Trophoblast cell (in vitro differentiated cells and primary cell): ENCODE measurements around the gene PIGN.

Experiments
- DNase-seq, 2 donors: peaks; one replicate each; pipeline ENCODE4 v3.0.0-alpha.2; 2016
- H2AFZ ChIP-seq: 2 replicates; pipeline ENCODE4 v1.6.1; 2013; ENCODE audit warnings: low read length, moderate library complexity, mild to moderate bottlenecking; ENCODE audit not compliant: insufficient read depth, poor library complexity
- H2AK5ac ChIP-seq: 2 replicates; pipeline ENCODE4 v1.6.1; 2013; ENCODE audit warnings: mild to moderate bottlenecking, low read length
- H2BK120ac ChIP-seq: 2 replicates; pipeline ENCODE4 v1.6.1; 2013; ENCODE audit warnings: low read length, mild to moderate bottlenecking, moderate library complexity; ENCODE audit not compliant: insufficient read depth, poor library complexity
- H2BK12ac ChIP-seq: 2 replicates; pipeline ENCODE4 v1.6.1; 2013; ENCODE audit warnings: mild to moderate bottlenecking, low read length, moderate library complexity
- H2BK5ac ChIP-seq: 2 replicates; pipeline ENCODE4 v1.6.1; 2013; ENCODE audit warnings: low read length, low read depth, moderate library complexity, mild to moderate bottlenecking; ENCODE audit not compliant: poor library complexity
- H3K14ac ChIP-seq: 2 replicates; pipeline ENCODE4 v1.6.1; 2013; ENCODE audit warnings: mild to moderate bottlenecking, low read length
- H3K18ac ChIP-seq: 2 replicates; pipeline ENCODE4 v1.6.1; 2013; ENCODE audit warnings: mild to moderate bottlenecking, low read length
- H3K23ac ChIP-seq: 2 replicates; pipeline ENCODE4 v1.6.1; 2013; ENCODE audit warnings: low read length
- H3K27ac ChIP-seq: 2 replicates; pipeline ENCODE4 v1.5.1; 2013; ENCODE audit warnings: low read depth, mild to moderate bottlenecking, inconsistent platforms, low read length, moderate library complexity
- H3K27me3 ChIP-seq: 2 replicates; pipeline ENCODE4 v1.6.1; 2013; ENCODE audit warnings: inconsistent platforms, mild to moderate bottlenecking, low read length, moderate library complexity; ENCODE audit not compliant: insufficient read depth
- H3K36me3 ChIP-seq, 2 experiments: 1 replicate in 1 of 2; 2 replicates in 1 of 2; pipeline ENCODE4 v1.6.1; 2013; ENCODE audit warnings: low read length in 2 of 2, mild to moderate bottlenecking in 2 of 2, moderate library complexity in 1 of 2; ENCODE audit not compliant: insufficient read depth in 2 of 2, control insufficient read depth in 1 of 2
- H3K4ac ChIP-seq: 2 replicates; pipeline ENCODE4 v1.6.1; 2013; ENCODE audit warnings: low read depth, mild to moderate bottlenecking, low read length, moderate library complexity
- H3K4me1 ChIP-seq, 2 experiments: 1 replicate in 1 of 2; 2 replicates in 1 of 2; pipeline ENCODE4 v1.6.1; 2013; ENCODE audit warnings: low read length in 2 of 2, mild to moderate bottlenecking in 2 of 2, moderate library complexity in 1 of 2; ENCODE audit not compliant: insufficient read depth in 2 of 2, control insufficient read depth in 1 of 2
- H3K4me2 ChIP-seq: 2 replicates; pipeline ENCODE4 v1.6.1; 2013; ENCODE audit warnings: inconsistent platforms, mild to moderate bottlenecking, low read length, moderate library complexity
- H3K4me3 ChIP-seq: 2 replicates; pipeline ENCODE4 v1.5.1; 2013; ENCODE audit warnings: mild to moderate bottlenecking, low read depth, low read length, inconsistent platforms
- H3K79me1 ChIP-seq: one replicate; pipeline ENCODE4 v1.6.1; 2013; ENCODE audit warnings: low read length
- H3K79me2 ChIP-seq: 2 replicates; pipeline ENCODE4 v1.6.1; 2013; ENCODE audit warnings: low read length, mild to moderate bottlenecking; ENCODE audit not compliant: control insufficient read depth, insufficient read depth, poor library complexity
- H3K9ac ChIP-seq: 2 replicates; pipeline ENCODE4 v1.6.1; 2013; ENCODE audit warnings: mild to moderate bottlenecking, low read length
- H3K9me3 ChIP-seq: 2 replicates; pipeline ENCODE4 v1.6.1; 2013; ENCODE audit warnings: low read depth, mild to moderate bottlenecking, control low read depth, inconsistent platforms, low read length; ENCODE audit not compliant: insufficient read depth
- H4K12ac ChIP-seq: 2 replicates; pipeline ENCODE4 v1.6.1; 2013; ENCODE audit warnings: low read depth, mild to moderate bottlenecking, low read length, moderate library complexity
- H4K8ac ChIP-seq: 2 replicates; pipeline ENCODE4 v1.6.1; 2013; ENCODE audit warnings: low read depth, mild to moderate bottlenecking, low read length, moderate library complexity
- H4K91ac ChIP-seq: one replicate; pipeline ENCODE4 v1.6.1; 2013; ENCODE audit warnings: low read depth, mild to moderate bottlenecking, low read length, moderate library complexity
- WGBS: extraction: QIAGEN DNeasy Blood & Tissue Kit; methylation state at CpG from one replicate; pipeline ENCODE4 v1.1.7; 2013; ENCODE audit warnings: missing lambda C conversion rate; ENCODE audit not compliant: insufficient read length, insufficient coverage; ENCODE audit errors: extremely low coverage; 5-methylcytosine and 5-hydroxymethylcytosine counted together

Gene PIGN

DNA sequence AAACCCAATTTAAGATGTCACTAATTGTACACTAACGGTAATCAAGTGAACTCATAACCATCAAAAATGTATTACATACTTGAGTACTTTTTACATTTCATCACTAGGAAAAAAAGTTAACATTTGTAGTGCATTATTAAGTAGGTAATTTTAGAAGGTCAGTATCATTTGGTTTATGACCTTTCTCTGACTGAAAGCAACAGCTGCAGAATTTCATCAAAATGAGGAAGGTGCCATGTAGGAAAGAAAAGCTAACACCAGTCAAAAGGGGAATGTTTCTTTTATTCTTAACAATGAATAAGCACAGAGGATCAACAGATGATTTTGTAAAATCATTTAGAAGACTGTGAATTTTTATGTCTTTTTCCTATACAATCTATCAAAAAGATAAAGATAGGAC lies 79.0 kb downstream of the PIGN start:
- Histone ChIP-seq H3K9me3 (no peaks in the 10 kb centered on the region), H4K8ac (no peak overlapping the region), H2AFZ (no peak overlapping the region), H3K18ac (no peak overlapping the region), H3K4me1 (no peaks in the 10 kb centered on the region), H3K4ac (no peak overlapping the region), H3K27me3 (no peaks in the 10 kb centered on the region), H2BK5ac (no peak overlapping the region), H2BK120ac (no peak overlapping the region), H3K4me3 (no peak overlapping the region), H4K91ac (no peak overlapping the region), H2BK12ac (no peak overlapping the region), H3K36me3 (no peaks in the 10 kb centered on the region), H3K27ac (no peak overlapping the region), H3K4me2 (no peak overlapping the region), H2AK5ac (no peak overlapping the region), H3K79me1 (no peaks in the 10 kb centered on the region), H3K14ac (no peak overlapping the region), H3K9ac (no peak overlapping the region), H3K23ac (no peak overlapping the region), H4K12ac (no peak overlapping the region), H3K79me2 (no peaks in the 10 kb centered on the region)
- no CpG with 5 or more reads among the region's 1 CpG for WGBS
- no peak for DNase-seq

DNA sequence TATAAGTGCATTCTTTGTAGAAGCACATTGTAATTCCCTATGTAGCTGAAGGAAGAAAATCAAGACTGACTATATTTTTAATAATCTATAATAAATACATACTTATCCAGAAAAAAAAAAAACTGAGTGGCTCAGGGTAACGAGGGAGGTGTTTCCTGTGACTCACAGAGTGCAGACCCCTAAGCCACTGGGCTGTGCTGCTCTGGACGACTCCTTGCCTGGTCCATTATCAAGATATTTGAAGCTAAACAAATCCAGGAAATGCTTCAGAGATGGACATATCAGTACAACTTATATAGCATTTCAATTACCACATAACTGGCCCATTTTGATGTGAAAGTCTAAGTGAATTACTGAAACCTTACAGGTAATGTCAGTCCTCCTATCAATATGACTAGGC lies 80.6 kb downstream of the PIGN start:
- Histone ChIP-seq H3K36me3 (peaks cover 1% of the 10 kb centered on the region in 2 experiments), H3K18ac (no peak overlapping the region), H3K27me3 (no peaks in the 10 kb centered on the region), H3K4ac (no peak overlapping the region), H3K9ac (no peak overlapping the region), H2AFZ (no peak overlapping the region), H3K79me1 (no peaks in the 10 kb centered on the region), H2AK5ac (no peak overlapping the region), H3K4me1 (no peaks in the 10 kb centered on the region), H2BK120ac (no peak overlapping the region), H2BK5ac (no peak overlapping the region), H4K91ac (no peak overlapping the region), H3K4me2 (no peak overlapping the region), H3K27ac (no peak overlapping the region), H2BK12ac (no peak overlapping the region), H4K12ac (no peak overlapping the region), H3K14ac (no peak overlapping the region), H4K8ac (no peak overlapping the region), H3K23ac (no peak overlapping the region), H3K9me3 (no peaks in the 10 kb centered on the region), H3K79me2 (no peaks in the 10 kb centered on the region), H3K4me3 (no peak overlapping the region)
- no peak for DNase-seq
- no CpG with 5 or more reads among the region's 2 CpGs for WGBS

DNA sequence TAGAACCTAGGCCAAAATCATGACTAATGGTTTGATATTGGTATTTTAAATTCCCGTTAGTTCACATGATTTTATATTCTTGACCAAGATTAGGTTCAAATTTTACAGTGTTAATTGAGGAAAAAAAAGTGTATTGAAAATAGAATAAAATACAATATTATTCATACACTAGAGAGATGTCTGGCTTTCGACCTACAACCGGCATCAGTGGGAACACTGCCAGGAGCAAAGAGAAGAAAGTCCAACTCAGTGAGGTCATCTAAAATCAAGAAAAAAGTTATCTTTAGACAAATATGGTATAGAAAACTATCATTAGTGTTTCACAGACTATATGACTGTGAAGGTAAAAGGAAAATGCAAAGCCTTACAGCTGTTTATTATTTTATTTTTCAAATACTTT lies 81.5 kb downstream of the PIGN start:
- H2BK5ac ChIP-seq, result no peak overlapping the region
- no peak overlapping the region for H3K14ac ChIP-seq
- no peak overlapping the region for H3K23ac ChIP-seq
- H2BK12ac ChIP-seq, result no peak overlapping the region
- WGBS, result no CpG with 5 or more reads among the region's 3 CpGs
- no peak overlapping the region for H3K27ac ChIP-seq
- no peak overlapping the region for H2BK120ac ChIP-seq
- H2AFZ ChIP-seq, result no peak overlapping the region
- H3K9ac ChIP-seq, result no peak overlapping the region
- H3K18ac ChIP-seq, result no peak overlapping the region
- H3K4ac ChIP-seq, result no peak overlapping the region
- H3K4me3 ChIP-seq, result no peak overlapping the region
- no peak overlapping the region for H3K4me2 ChIP-seq
- no peaks in the 10 kb centered on the region for H3K79me2 ChIP-seq
- no peak overlapping the region for H4K12ac ChIP-seq
- H4K8ac ChIP-seq, result no peak overlapping the region
- no peaks in the 10 kb centered on the region for H3K9me3 ChIP-seq
- no peaks in the 10 kb centered on the region for H3K27me3 ChIP-seq
- H3K4me1 ChIP-seq, result no peaks in the 10 kb centered on the region
- DNase-seq, result no peak
- peaks cover 1% of the 10 kb centered on the region in 2 experiments for H3K36me3 ChIP-seq
- no peak overlapping the region for H2AK5ac ChIP-seq
- no peaks in the 10 kb centered on the region for H3K79me1 ChIP-seq
- no peak overlapping the region for H4K91ac ChIP-seq

DNA sequence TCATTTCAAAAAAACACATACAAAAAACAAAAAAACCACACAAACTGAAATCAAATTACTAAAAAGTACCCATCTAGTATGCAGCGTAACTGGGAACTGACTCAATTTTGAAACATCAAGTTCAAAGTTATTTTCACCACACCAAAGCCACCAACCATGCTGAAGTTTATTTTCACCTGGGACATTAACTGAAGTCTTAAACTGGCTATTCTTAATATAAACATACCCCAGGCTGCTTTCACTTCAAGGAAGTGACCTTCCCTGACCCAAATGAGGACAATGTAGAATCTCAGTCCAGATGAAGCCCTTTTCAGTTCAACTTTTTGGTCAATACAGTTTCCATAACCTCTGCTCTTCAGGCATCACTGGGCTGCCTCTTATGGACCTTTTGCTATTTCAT lies 84.6 kb downstream of the PIGN start:
- no peaks in the 10 kb centered on the region for H3K79me2 ChIP-seq
- no peaks in the 10 kb centered on the region for H3K4me1 ChIP-seq
- no peak overlapping the region for H3K9ac ChIP-seq
- H3K27me3 ChIP-seq, result no peaks in the 10 kb centered on the region
- H3K27ac ChIP-seq, result no peak overlapping the region
- no peak overlapping the region for H3K4ac ChIP-seq
- no peak overlapping the region for H3K4me2 ChIP-seq
- H3K36me3 ChIP-seq, result peaks cover 1% of the 10 kb centered on the region in 2 experiments
- no peak overlapping the region for H2BK120ac ChIP-seq
- no CpG with 5 or more reads among the region's 1 CpG for WGBS
- no peaks in the 10 kb centered on the region for H3K79me1 ChIP-seq
- H2BK5ac ChIP-seq, result no peak overlapping the region
- no peak overlapping the region for H3K23ac ChIP-seq
- H2AK5ac ChIP-seq, result no peak overlapping the region
- no peak overlapping the region for H3K18ac ChIP-seq
- H2BK12ac ChIP-seq, result no peak overlapping the region
- H4K91ac ChIP-seq, result no peak overlapping the region
- H3K4me3 ChIP-seq, result no peak overlapping the region
- no peak overlapping the region for H4K12ac ChIP-seq
- H3K9me3 ChIP-seq, result no peaks in the 10 kb centered on the region
- H2AFZ ChIP-seq, result no peak overlapping the region
- H3K14ac ChIP-seq, result no peak overlapping the region
- no peak for DNase-seq
- H4K8ac ChIP-seq, result no peak overlapping the region
